Heart right ventricle (tissue), 16 donors: ENCODE data around the gene PIGP. TPM values are rescaled to one million over a fixed set of nuclear protein-coding genes. Genes with fewer than 3 reads are reported as not detected.

ENCODE experiments used
- ATAC-seq, 8 donors: fragments of 200-7000 bp; cut with Tn5 transposase; one replicate each; pipeline ENCODE4 v1.9.1; 2020; ENCODE audit warnings: mild to moderate bottlenecking in 8 of 8, moderate library complexity in 8 of 8, moderate number of reproducible peaks in 1 of 8
- DNase-seq, 2 donors: peaks; one replicate each; pipeline ENCODE4 v3.0.0-alpha.2; 2020
- H3K27ac ChIP-seq, 10 donors: fragments of 200-600 bp; sonication (generic) in 2 of 10; one replicate each; pipeline versions ENCODE4 v1.5.0 to v1.8.0; 2020 to 2022; ENCODE audit warnings: mild to moderate bottlenecking in 3 of 10
- H3K27me3 ChIP-seq, 7 donors: fragments of 200-600 bp; one replicate each; pipeline ENCODE4 v1.8.0; 2021 to 2022; ENCODE audit warnings: mild to moderate bottlenecking in 2 of 7
- H3K36me3 ChIP-seq, 9 donors: fragments of 200-600 bp; sonication (generic) in 1 of 9; one replicate each; pipeline versions ENCODE4 v1.5.0 to v1.8.0; 2020 to 2022; ENCODE audit warnings: mild to moderate bottlenecking in 2 of 9
- H3K4me1 ChIP-seq, 9 donors: fragments of 200-600 bp; sonication (generic) in 1 of 9; one replicate each; pipeline versions ENCODE4 v1.5.0 to v1.8.0; 2020 to 2022; ENCODE audit warnings: mild to moderate bottlenecking in 4 of 9
- H3K4me3 ChIP-seq, 10 donors: fragments of 200-600 bp; sonication (generic) in 2 of 10; one replicate each; pipeline versions ENCODE4 v1.5.0 to v1.8.0; 2020 to 2022; ENCODE audit warnings: mild to moderate bottlenecking in 7 of 10, moderate library complexity in 2 of 10
- H3K9me3 ChIP-seq, 11 donors: fragments of 200-600 bp in 10 of 11; sonication (generic) in 2 of 11; one replicate each; pipeline versions ENCODE4 v1.5.0 to v1.8.0; 2013 to 2022; ENCODE audit warnings: mild to moderate bottlenecking in 2 of 11, control low read depth in 1 of 11, moderate library complexity in 1 of 11
- WGBS, 2 donors: extraction: QIAGEN DNeasy Blood & Tissue Kit; methylation state at CpG; one replicate each; pipeline ENCODE4 v1.1.7; 2013; ENCODE audit warnings: inconsistent platforms in 1 of 2; 5-methylcytosine and 5-hydroxymethylcytosine counted together
- intact Hi-C, 10 donors: fragments of 100-400 bp; cut with DNase I; formaldehyde crosslinking; loops; one replicate each; pipeline versions ENCODE4 v1.11.1 to v1.14.2; 2022
- polyA plus RNA-seq, 2 donors: library from polyadenylated mRNA; stranded (reverse); fragments of 200-250 nt; gene quantifications; one replicate each; pipeline ENCODE4 v1.2.3, GENCODE V29; 2013
- total RNA-seq, 10 donors: library from RNA; stranded (reverse); fragmentation: NEBNext Ultra II Directional in 3 of 10; extraction: Animal tissue kit (Norgen Biotek cat#: 25700) in 3 of 10; gene quantifications; one replicate each; pipeline versions ENCODE4 v1.2.1 to v1.2.4, GENCODE V29; 2021 to 2023
- TF ChIP-seq, protein P1 (sequence below), 9 donors: fragments of 200-600 bp; sonication (generic) in 2 of 9; IDR thresholded peaks; one replicate each; pipeline versions ENCODE4 v1.5.0 to v1.8.0; 2021 to 2022; ENCODE audit warnings: antibody characterized with exemption in 9 of 9, mild to moderate bottlenecking in 5 of 9, moderate library complexity in 1 of 9
- donor health status: Arrhythmogenic right ventricular cardiomyopathy.
- donor health status: ischemic (EF 13 %, LVEDD 7.1; RV severe dilation, severe dysfunction).
- donor health status: healthy with polysubstance abuse.
- donor health status: DM: no; HTN: yes; CAD: no.
- donor health status: DM: no; HTN: no; CAD: no.
- donor health status: ischemic (EF 25% LVEDD 6.9; RV normal size, moderate dysfunction).
- donor health status: ischemic (EF 25% LVEDD 5.7; RV mildly dilated, moderate dysfunction).
- donor health status: healthy.
- donor health status: DM: yes; HTN: yes; CAD: no.
- donor health status: Ischemic cardiomyopathy.
- donor health status: ischemic (EF 35%, LVEDD 5.7; RV mildly dilated, moderate dysfunction).
- donor health status: nonischemic (EF 11% LVEDD 7.7; RV severe dilation, severe dysfunction).
- donor health status: DM: yes; HTN: yes; CAD: no.
- donor health status: PGD.
- donor health status: ischemic (EF 29% LVEDD 5.4; RV normal size, mild dysfunction).
- donor health status: nonischemic (EF 23%, LVEDD 6.1; RV moderate dilation, normal function).

The PIGP gene
- total and polyA plus RNA-seq, 12 donors = 24.5 to 41.8 (median 37.7) TPM

DNA sequence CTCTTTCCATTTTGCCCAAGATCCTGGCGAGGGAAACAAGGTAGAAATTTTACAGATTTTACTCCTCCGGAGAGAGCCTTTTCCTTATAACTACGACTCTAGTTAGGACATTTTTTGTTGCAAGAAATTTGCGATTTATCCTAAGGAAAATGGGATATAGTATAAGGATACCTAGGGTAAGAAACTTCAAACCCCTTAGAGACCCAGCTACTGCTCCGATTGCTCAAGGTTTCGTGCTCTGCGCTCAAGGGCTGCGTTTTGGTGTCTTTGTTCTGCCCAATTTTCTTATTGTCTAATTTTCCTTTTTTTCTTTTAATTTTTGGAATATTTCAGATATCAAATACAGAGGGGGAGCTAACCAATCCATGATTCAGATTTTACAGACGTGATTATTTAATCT, 1.7 kb upstream of the PIGP start:
- Histone ChIP-seq H3K4me1 (peaks cover 0 to 35% (median 23%) of the 10 kb centered on the region in 9 donors), H3K27ac (peak overlapping the region in 9 of 10 donors; percentile 94 to 100 (median 99)), H3K36me3 (peaks cover 0 to 14% (median 0%) of the 10 kb centered on the region in 9 donors), H3K4me3 (peak overlapping the region; percentile 63 to 95 (median 89)), H3K27me3 (no peaks in the 10 kb centered on the region), H3K9me3 (peaks cover 0 to 11% (median 4%) of the 10 kb centered on the region in 11 donors)
- intact Hi-C loops = loop anchor here in 6 of 10 donors (5.0 to 10.0 kb wide), 6 partner anchors 80 to 490 kb away; partner anchors contain the start of gene HLCS (in 2 of the 6)
- DNase-seq (no peak), ATAC-seq (no peak)
- WGBS, 2 donors = 36 to 47% methylated on average over 9 of the region's 9 CpGs
- TF ChIP-seq, protein P1, sequence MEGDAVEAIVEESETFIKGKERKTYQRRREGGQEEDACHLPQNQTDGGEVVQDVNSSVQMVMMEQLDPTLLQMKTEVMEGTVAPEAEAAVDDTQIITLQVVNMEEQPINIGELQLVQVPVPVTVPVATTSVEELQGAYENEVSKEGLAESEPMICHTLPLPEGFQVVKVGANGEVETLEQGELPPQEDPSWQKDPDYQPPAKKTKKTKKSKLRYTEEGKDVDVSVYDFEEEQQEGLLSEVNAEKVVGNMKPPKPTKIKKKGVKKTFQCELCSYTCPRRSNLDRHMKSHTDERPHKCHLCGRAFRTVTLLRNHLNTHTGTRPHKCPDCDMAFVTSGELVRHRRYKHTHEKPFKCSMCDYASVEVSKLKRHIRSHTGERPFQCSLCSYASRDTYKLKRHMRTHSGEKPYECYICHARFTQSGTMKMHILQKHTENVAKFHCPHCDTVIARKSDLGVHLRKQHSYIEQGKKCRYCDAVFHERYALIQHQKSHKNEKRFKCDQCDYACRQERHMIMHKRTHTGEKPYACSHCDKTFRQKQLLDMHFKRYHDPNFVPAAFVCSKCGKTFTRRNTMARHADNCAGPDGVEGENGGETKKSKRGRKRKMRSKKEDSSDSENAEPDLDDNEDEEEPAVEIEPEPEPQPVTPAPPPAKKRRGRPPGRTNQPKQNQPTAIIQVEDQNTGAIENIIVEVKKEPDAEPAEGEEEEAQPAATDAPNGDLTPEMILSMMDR (IDR thresholded peaks at IDR 0.05) = no peak

DNA sequence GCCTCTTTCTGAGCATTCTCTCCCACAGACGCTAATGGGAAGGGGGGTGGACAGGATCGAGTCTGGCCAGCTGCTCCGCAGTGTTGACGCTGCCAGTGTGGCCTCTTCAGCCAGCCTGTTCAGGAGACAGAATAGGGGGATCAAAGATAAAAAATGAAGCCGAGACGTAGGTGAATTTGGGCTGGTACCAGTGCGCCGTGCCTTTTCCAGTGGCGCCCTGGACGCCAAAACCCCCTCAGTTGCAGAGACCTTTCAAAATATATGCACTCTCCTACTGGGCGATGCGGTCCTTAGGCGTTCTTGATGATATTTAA, 1.3 kb upstream of the PIGP start:
- ATAC-seq = peak in 5 of 8 donors; percentile 0 to 18 (median 6)

DNA sequence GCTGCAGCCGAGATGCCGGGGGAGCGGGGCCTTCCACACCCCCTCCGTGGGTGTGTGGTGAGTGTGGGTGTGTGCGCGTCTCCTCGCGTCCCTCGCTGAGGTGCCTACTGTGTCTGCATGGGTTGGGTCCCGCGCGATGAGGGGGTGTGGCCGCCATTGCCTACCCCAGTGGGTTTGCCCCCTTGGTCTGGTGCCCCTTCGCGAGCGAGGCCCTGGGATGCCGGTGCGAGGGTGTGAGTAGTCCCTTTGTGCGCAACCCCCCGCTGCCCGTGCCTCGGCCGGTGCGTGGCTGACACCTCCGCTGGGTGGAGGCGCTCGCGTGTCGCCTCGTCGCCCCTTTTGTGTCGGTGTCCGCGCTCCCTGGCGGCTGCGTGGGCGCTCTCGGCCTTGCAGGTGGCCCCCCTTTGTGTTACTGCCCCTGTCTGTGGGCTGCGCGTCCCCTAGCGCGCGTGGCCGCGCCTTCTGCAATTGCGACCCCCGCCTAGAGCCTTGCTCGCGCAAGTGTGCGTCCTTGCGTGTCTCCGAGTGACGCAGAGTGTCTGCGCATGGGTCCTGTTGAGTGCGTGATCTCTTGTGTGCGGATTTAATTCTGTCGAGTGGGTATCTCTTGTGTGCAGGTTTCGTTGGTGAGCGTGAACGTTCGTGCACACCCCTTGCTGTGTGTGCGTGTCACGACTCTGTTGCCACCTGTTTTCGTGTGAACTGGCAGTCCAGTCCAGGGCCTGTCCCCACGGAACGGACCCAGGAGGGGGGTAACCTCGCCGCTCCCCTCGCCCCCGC, 736 bp upstream of the PIGP start:
- peak overlapping the region; percentile 94 to 100 (median 98) for H3K27ac ChIP-seq
- ATAC-seq (peak; percentile 8 to 70 (median 32)), DNase-seq (peak; percentile 53 to 68)
- H3K4me3 ChIP-seq = peak overlapping the region; percentile 63 to 95 (median 89)
- 0% methylated on average over 70 of the region's 70 CpGs for WGBS, 2 donors
- H3K36me3 ChIP-seq = peaks cover 0 to 24% (median 0%) of the 10 kb centered on the region in 9 donors
- TF ChIP-seq, protein P1 (IDR thresholded peaks at IDR 0.05) = peak in 4 of 9 donors; percentile 5 to 35 (median 10)
- H3K9me3 ChIP-seq = peaks cover 0 to 4% (median 0%) of the 10 kb centered on the region in 11 donors
- H3K4me1 ChIP-seq = peaks cover 0 to 31% (median 23%) of the 10 kb centered on the region in 9 donors
- intact Hi-C loops = loop anchor here in 6 of 10 donors (5.0 to 10.0 kb wide), 6 partner anchors 79 to 491 kb away; partner anchors contain the start of gene HLCS (in 2 of the 6)
- no peaks in the 10 kb centered on the region for H3K27me3 ChIP-seq

More for the DNA sequence above, 1.3 kb upstream of the PIGP start:
- peaks cover 0 to 7% (median 2%) of the 10 kb centered on the region in 11 donors for H3K9me3 ChIP-seq
- peak in 1 of 2 donors; percentile 27 for DNase-seq
- peak overlapping the region in 9 of 10 donors; percentile 94 to 100 (median 99) for H3K27ac ChIP-seq
- H3K4me1 ChIP-seq = peaks cover 0 to 33% (median 23%) of the 10 kb centered on the region in 9 donors
- 4 to 8% methylated on average over 13 of the region's 13 CpGs for whole genome bisulfite sequencing, 2 donors
- intact Hi-C loops = loop anchor here in 6 of 10 donors (5.0 to 10.0 kb wide), 6 partner anchors 79 to 491 kb away; partner anchors contain the start of gene HLCS (in 2 of the 6)
- TF ChIP-seq, protein P1 (IDR thresholded peaks at IDR 0.05) = no peak
- peaks cover 0 to 18% (median 0%) of the 10 kb centered on the region in 9 donors for H3K36me3 ChIP-seq
- no peaks in the 10 kb centered on the region for H3K27me3 ChIP-seq
- H3K4me3 ChIP-seq = peak overlapping the region; percentile 63 to 95 (median 89)

DNA sequence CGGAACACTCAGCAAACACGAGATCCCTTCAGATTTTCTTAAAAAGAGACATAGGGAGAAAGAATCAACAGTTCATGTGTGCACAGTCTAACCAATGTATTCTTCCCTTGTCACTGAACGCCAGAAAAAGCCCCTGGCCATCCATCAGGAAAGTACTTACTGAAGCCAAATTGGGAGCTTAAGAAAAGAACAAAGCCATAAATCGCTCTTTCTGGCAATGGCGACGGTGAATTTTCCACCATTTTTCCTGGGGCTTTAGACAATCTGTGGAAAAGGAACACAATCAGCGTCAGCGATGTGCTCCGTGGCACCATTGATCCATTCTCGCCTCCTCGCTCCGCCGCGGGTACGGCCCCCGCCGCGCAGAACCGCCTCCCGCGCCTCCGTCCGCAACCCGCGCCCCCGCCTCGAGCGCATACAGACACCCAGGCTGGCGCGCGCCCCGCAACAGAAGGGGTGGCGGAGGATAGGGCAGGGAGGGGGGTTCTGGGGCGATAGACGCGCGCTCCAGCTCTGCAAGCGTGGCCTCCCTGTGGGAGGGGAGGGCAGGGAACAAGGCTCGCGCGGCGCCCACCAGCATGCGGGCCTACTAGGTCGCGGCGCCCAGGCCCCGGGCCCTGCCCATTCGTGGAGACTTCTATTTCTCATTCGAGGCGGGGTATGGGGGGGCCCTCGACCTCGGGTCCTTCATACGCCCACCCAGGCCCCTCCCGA, 440 bp downstream of the PIGP start:
- WGBS, 2 donors = 0% methylated on average over 53 to 54 of the region's 54 CpGs
- intact Hi-C loops = loop anchor here in 6 of 10 donors (5.0 to 10.0 kb wide), 6 partner anchors 78 to 492 kb away; partner anchors contain the start of gene HLCS (in 2 of the 6)
- ATAC-seq (peak; percentile 70 to 89 (median 82)), DNase-seq (peak; percentile 78 to 88)
- H3K27ac ChIP-seq = peak overlapping the region; percentile 94 to 100 (median 98)
- peaks cover 0 to 6% (median 0%) of the 10 kb centered on the region in 11 donors for H3K9me3 ChIP-seq
- TF ChIP-seq, protein P1 (IDR thresholded peaks at IDR 0.05) = no peak
- peaks cover 0 to 30% (median 23%) of the 10 kb centered on the region in 9 donors for H3K4me1 ChIP-seq
- peaks cover 0 to 35% (median 0%) of the 10 kb centered on the region in 9 donors for H3K36me3 ChIP-seq
- H3K27me3 ChIP-seq = no peaks in the 10 kb centered on the region
- peak overlapping the region; percentile 55 to 95 (median 89) for H3K4me3 ChIP-seq
